K562 (cell line): ENCODE data around the gene CTSH.

Experiments
- CTCF ChIP-seq, 3 experiments: IDR thresholded peaks in 2 of 3; conservative IDR thresholded peaks in 1 of 3; 2 replicates each; pipeline ENCODE4 v1.5.1; 2011 to 2012; ENCODE audit warnings: low read length in 3 of 3, mild to moderate bottlenecking in 3 of 3, control low read depth in 2 of 3, improper control_type of control experiment in 1 of 3, inconsistent platforms in 1 of 3, low read depth in 1 of 3, mixed read lengths in 1 of 3, moderate library complexity in 1 of 3; ENCODE audit not compliant: insufficient read depth in 2 of 3
- MEIS2 ChIP-seq: fragments of 450-650 bp; IDR thresholded peaks from 2 replicates; pipeline ENCODE4 v1.6.1; 2014; ENCODE audit warnings: mild to moderate bottlenecking; ENCODE audit not compliant: partially characterized antibody
- MLLT1 ChIP-seq, 2 experiments: fragments of 450-650 bp; IDR thresholded peaks; 2 replicates each; pipeline ENCODE4 v1.6.1; 2016
- RBM25 ChIP-seq: fragments of 200-400 bp; formaldehyde crosslinking; IDR thresholded peaks from 2 replicates; pipeline ENCODE4 v1.6.1; 2018; ENCODE audit warnings: low read length, low read depth, moderate library complexity; ENCODE audit not compliant: severe bottlenecking
- SIN3A ChIP-seq, 2 experiments: fragments of 150-350 bp in 1 of 2; IDR thresholded peaks; 2 replicates each; pipeline ENCODE4 v1.6.1; 2011 to 2016; ENCODE audit warnings: borderline replicate concordance in 2 of 2, low read depth in 2 of 2, low read length in 2 of 2, mild to moderate bottlenecking in 2 of 2, moderate library complexity in 2 of 2; ENCODE audit not compliant: control insufficient read depth in 1 of 2
- SIRT6 ChIP-seq: IDR thresholded peaks from one replicate; pipeline ENCODE4 v1.6.1; 2012; ENCODE audit warnings: low read depth, mild to moderate bottlenecking, control low read depth, inconsistent platforms, low read length, moderate library complexity
- TAF1 ChIP-seq: IDR thresholded peaks from 2 replicates; pipeline ENCODE4 v1.6.1; 2011; ENCODE audit warnings: mild to moderate bottlenecking, low read length, moderate library complexity; ENCODE audit not compliant: insufficient read depth, control insufficient read depth, severe bottlenecking; ENCODE audit errors: extremely low read depth
- ZC3H11A ChIP-seq: IDR thresholded peaks from 2 replicates; pipeline ENCODE4 v1.6.1; 2012; ENCODE audit warnings: low read depth, low read length, improper control_type of control experiment
- ZKSCAN1 ChIP-seq: fragments of 150-350 bp; IDR thresholded peaks from 2 replicates; pipeline ENCODE4 v1.6.1; 2016; ENCODE audit warnings: low read depth, low read length

DNA sequence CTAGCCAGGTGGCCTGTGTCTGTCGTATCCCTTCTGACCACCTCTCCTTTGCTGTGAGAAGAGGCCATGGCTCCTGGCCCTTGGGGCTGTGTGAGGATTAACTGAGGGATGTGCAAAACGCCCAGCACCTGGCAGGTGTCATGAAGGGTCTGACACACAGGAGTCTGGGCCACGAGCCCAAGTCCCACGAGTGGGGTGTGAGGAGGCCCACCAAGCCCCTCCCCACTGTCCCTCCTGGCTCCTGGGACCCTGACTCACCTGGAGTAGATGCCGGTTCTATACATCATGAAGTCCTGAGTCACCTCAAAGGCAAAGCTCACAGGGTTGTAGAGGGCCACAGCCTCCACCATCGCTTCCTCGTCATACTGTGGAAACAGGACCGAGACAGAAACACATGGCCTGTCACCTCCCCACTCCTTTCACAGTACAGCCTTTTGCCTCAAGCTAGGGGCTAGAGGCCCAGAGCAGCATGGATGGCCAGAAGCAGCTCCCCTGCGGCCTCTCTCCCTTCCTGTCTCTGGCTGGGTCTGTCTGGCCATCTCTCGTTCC, 19.7 kb downstream of the CTSH start:
- TF ChIP-seq MEIS2 (no peak), MLLT1 (IDR thresholded peaks at IDR 0.05) (no peak), SIRT6 (no peak), CTCF (IDR thresholded peaks at IDR 0.05 in 2 of 3, conservative IDR thresholded peaks at IDR 0.05 in 1 of 3; ENCODE audit: insufficient read depth in 2 of 3, low read depth in 1 of 3, low read length in 3 of 3) (no peak), ZC3H11A (no peak), ZKSCAN1 (no peak), SIN3A (IDR thresholded peaks at IDR 0.05; ENCODE audit: borderline replicate concordance in 2 of 2, control insufficient read depth in 1 of 2, low read depth in 2 of 2, low read length in 2 of 2) (no peak), TAF1 (no peak), RBM25 (no peak)
